Cardiac muscle cell (in vitro differentiated cells and primary cell): ENCODE measurements around the gene HLTF. TPM values are rescaled to one million over a fixed set of nuclear protein-coding genes. Genes with fewer than 3 reads are reported as not detected.

ENCODE experiments used
- DNase-seq, 2 donors: peaks; one replicate each; pipeline versions ENCODE4 v3.0.0 to v3.0.0-alpha.2; 2010 to 2017; ENCODE audit warnings: low read depth in 1 of 2, low spot score in 1 of 2
- H3K27ac ChIP-seq: fragments of 200-600 bp; sonication (generic); 2 replicates; pipeline ENCODE4 v1.5.1; 2016
- H3K27me3 ChIP-seq: fragments of 200-600 bp; sonication (generic); 2 replicates; pipeline ENCODE4 v1.6.0; 2016; ENCODE audit warnings: control low read depth
- H3K36me3 ChIP-seq: fragments of 200-600 bp; sonication (generic); 2 replicates; pipeline ENCODE4 v1.5.1; 2016; ENCODE audit warnings: control low read depth
- H3K4me1 ChIP-seq: fragments of 200-600 bp; sonication (generic); 2 replicates; pipeline ENCODE4 v1.8.1; 2017; ENCODE audit warnings: low read depth, mild to moderate bottlenecking, mixed run types
- H3K4me3 ChIP-seq: fragments of 200-600 bp; sonication (generic); 2 replicates; pipeline ENCODE4 v1.5.1; 2016; ENCODE audit warnings: mild to moderate bottlenecking
- H3K9me3 ChIP-seq: fragments of 200-600 bp; sonication (generic); 2 replicates; pipeline ENCODE4 v1.5.1; 2017; ENCODE audit warnings: low read depth, mild to moderate bottlenecking, control low read depth
- CTCF ChIP-seq: IDR thresholded peaks from 2 replicates; pipeline ENCODE4 v1.5.1; 2012; ENCODE audit warnings: low read depth, mild to moderate bottlenecking, low read length
- polyA plus RNA-seq: library from polyadenylated mRNA; unstranded; fragments of >200 nt; fragmentation: Nextera tagmentation; extraction: Ambion mirVana; gene quantifications from 2 replicates; pipeline ENCODE4 v1.2.1, GENCODE V29; 2016
- total RNA-seq: library from RNA; depleted of rRNA; stranded (reverse); fragments of >200 nt; gene quantifications from 2 replicates; pipeline ENCODE4 v1.2.3, GENCODE V29; 2016

The HLTF gene
- total and polyA plus RNA-seq, 2 experiments from 2014 or later: 46.2 to 52.8 TPM

- DNase-seq: no peak
- Histone ChIP-seq H3K27me3 (no peaks in the 10 kb centered on the region), H3K9me3 (no peaks in the 10 kb centered on the region), H3K36me3 (no peaks in the 10 kb centered on the region), H3K4me3 (no peak overlapping the region), H3K27ac (no peak overlapping the region), H3K4me1 (no peaks in the 10 kb centered on the region)
- no peak for TF ChIP-seq CTCF
Observed at GRCh38 chr3:149095487-149095886, 9.2 kb upstream of the HLTF start.

- no peaks in the 10 kb centered on the region for H3K4me1 ChIP-seq
- H3K27me3 ChIP-seq: no peaks in the 10 kb centered on the region
- no peak overlapping the region for H3K4me3 ChIP-seq
- no peak overlapping the region for H3K27ac ChIP-seq
- no peaks in the 10 kb centered on the region for H3K36me3 ChIP-seq
- TF ChIP-seq CTCF: no peak
- no peaks in the 10 kb centered on the region for H3K9me3 ChIP-seq
- peak in 1 of 2 donors; percentile 10 for DNase-seq
Observed at GRCh38 chr3:149091983-149092382, 5.7 kb upstream of the HLTF start.

GRCh38 chr3:149090907-149091306, 4.6 kb upstream of the HLTF start:
- no peak overlapping the region for H3K4me3 ChIP-seq
- H3K9me3 ChIP-seq: no peaks in the 10 kb centered on the region
- H3K27me3 ChIP-seq: no peaks in the 10 kb centered on the region
- no peaks in the 10 kb centered on the region for H3K36me3 ChIP-seq
- H3K4me1 ChIP-seq: no peaks in the 10 kb centered on the region
- H3K27ac ChIP-seq: no peak overlapping the region
- no peak for DNase-seq
- no peak for TF ChIP-seq CTCF

GRCh38 chr3:149090461-149090860, 4.1 kb upstream of the HLTF start:
- H3K36me3 ChIP-seq: no peaks in the 10 kb centered on the region
- no peaks in the 10 kb centered on the region for H3K4me1 ChIP-seq
- DNase-seq: peak in 1 of 2 donors; percentile 10
- H3K9me3 ChIP-seq: no peaks in the 10 kb centered on the region
- H3K4me3 ChIP-seq: no peak overlapping the region
- no peak overlapping the region for H3K27ac ChIP-seq
- no peaks in the 10 kb centered on the region for H3K27me3 ChIP-seq
- no peak for TF ChIP-seq CTCF

GRCh38 chr3:149089395-149089794, 3.1 kb upstream of the HLTF start:
- no peaks in the 10 kb centered on the region for H3K36me3 ChIP-seq
- H3K27ac ChIP-seq: no peak overlapping the region
- H3K4me3 ChIP-seq: no peak overlapping the region
- H3K9me3 ChIP-seq: no peaks in the 10 kb centered on the region
- H3K27me3 ChIP-seq: no peaks in the 10 kb centered on the region
- DNase-seq: no peak
- no peak for TF ChIP-seq CTCF
- H3K4me1 ChIP-seq: no peaks in the 10 kb centered on the region

GRCh38 chr3:149087208-149087607, 875 bp upstream of the HLTF start:
- H3K4me3 ChIP-seq: no peak overlapping the region
- DNase-seq: no peak
- TF ChIP-seq CTCF: no peak
- H3K9me3 ChIP-seq: no peaks in the 10 kb centered on the region
- H3K36me3 ChIP-seq: no peaks in the 10 kb centered on the region
- H3K4me1 ChIP-seq: no peaks in the 10 kb centered on the region
- no peaks in the 10 kb centered on the region for H3K27me3 ChIP-seq
- no peak overlapping the region for H3K27ac ChIP-seq
